KMS-11 (cell line): ENCODE measurements around the gene RUNX1.

Source experiments
- H2AFZ ChIP-seq: fragments of 200-600 bp; sonication (generic); 2 replicates; pipeline ENCODE4 v1.6.1; 2016; ENCODE audit warnings: antibody characterized with exemption, mixed run types, low read depth
- H3K27ac ChIP-seq: fragments of 200-600 bp; sonication (generic); 2 replicates; pipeline ENCODE4 v1.6.1; 2016; ENCODE audit warnings: mild to moderate bottlenecking, mixed run types
- H3K27me3 ChIP-seq: fragments of 200-600 bp; sonication (generic); 2 replicates; pipeline ENCODE4 v1.6.1; 2017; ENCODE audit warnings: mild to moderate bottlenecking, low read depth, mixed run types, moderate library complexity; ENCODE audit not compliant: insufficient read depth
- H3K36me3 ChIP-seq: fragments of 200-600 bp; sonication (generic); 2 replicates; pipeline ENCODE4 v1.6.1; 2017; ENCODE audit warnings: mild to moderate bottlenecking, mixed run types; ENCODE audit not compliant: insufficient read depth
- H3K4me1 ChIP-seq: fragments of 200-600 bp; sonication (generic); 2 replicates; pipeline ENCODE4 v1.6.1; 2016; ENCODE audit warnings: mild to moderate bottlenecking, low read depth, mixed run types; ENCODE audit not compliant: poor library complexity, severe bottlenecking
- H3K4me2 ChIP-seq: fragments of 200-600 bp; sonication (generic); 2 replicates; pipeline ENCODE4 v1.7.0; 2016; ENCODE audit warnings: mild to moderate bottlenecking, mixed run types
- H3K4me3 ChIP-seq: fragments of 200-600 bp; sonication (generic); IDR thresholded peaks from 2 replicates; pipeline ENCODE4 v1.6.1; 2017; ENCODE audit warnings: low read depth, low read length, mixed read lengths; ENCODE audit not compliant: insufficient read depth
- H3K79me2 ChIP-seq: fragments of 200-600 bp; sonication (generic); 2 replicates; pipeline ENCODE4 v1.6.1; 2016; ENCODE audit warnings: low read depth, mixed run types; ENCODE audit not compliant: insufficient read depth
- H3K9ac ChIP-seq: fragments of 200-600 bp; sonication (generic); 2 replicates; pipeline ENCODE4 v1.6.1; 2016; ENCODE audit warnings: mild to moderate bottlenecking, mixed run types
- H4K20me1 ChIP-seq: fragments of 200-600 bp; sonication (generic); 2 replicates; pipeline ENCODE4 v1.6.1; 2016; ENCODE audit warnings: mild to moderate bottlenecking, mixed run types; ENCODE audit not compliant: insufficient read depth
- CTCF ChIP-seq: fragments of 200-600 bp; sonication (generic); conservative IDR thresholded peaks from 2 replicates; pipeline ENCODE4 v1.6.1; 2017; ENCODE audit warnings: low read depth, mild to moderate bottlenecking, antibody characterized with exemption, low read length, moderate library complexity, mixed read lengths

RUNX1 gene

DNA sequence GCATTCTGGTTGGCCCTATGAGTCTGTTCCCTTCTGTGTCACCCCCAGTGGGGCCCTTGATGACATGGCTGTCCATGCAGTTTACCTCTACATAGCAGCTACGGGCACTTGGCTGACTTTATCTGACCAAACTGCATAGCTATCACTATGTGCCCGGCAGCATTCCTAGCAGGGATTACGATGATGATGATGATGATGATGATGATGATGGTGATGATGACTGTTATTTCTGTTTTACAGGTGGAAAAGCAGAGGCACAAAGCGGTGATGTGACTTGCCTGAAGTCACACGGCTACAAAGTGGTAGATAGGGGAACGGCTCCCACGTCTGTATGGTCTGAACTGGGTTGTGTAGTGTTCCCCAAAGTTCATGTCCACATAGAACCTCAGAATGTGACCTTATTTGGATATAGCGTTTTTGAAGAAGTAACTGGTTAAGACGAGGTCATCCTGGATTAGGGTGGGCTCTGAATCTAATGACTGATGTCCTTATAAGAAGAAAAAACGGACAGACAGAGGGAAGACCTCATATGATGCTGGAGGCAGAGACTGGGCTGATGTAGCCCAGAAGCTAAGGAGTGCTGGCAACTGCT, 57.6 kb downstream of the RUNX1 start:
- no peak overlapping the region for H3K27ac ChIP-seq
- H2AFZ ChIP-seq, result no peak overlapping the region
- H3K9ac ChIP-seq, result no peak overlapping the region
- H3K4me3 ChIP-seq, result no peak overlapping the region
- H3K79me2 ChIP-seq, result no peaks in the 10 kb centered on the region
- no peaks in the 10 kb centered on the region for H4K20me1 ChIP-seq
- peaks cover 18% of the 10 kb centered on the region for H3K4me1 ChIP-seq
- no peaks in the 10 kb centered on the region for H3K36me3 ChIP-seq
- no peak for TF ChIP-seq CTCF
- no peak overlapping the region for H3K4me2 ChIP-seq
- H3K27me3 ChIP-seq, result no peaks in the 10 kb centered on the region

GRCh38 chr21:34990842-34991241, 58.3 kb downstream of the RUNX1 start:
- peaks cover 24% of the 10 kb centered on the region for H3K4me1 ChIP-seq
- H3K79me2 ChIP-seq, result no peaks in the 10 kb centered on the region
- no peak overlapping the region for H2AFZ ChIP-seq
- H3K4me2 ChIP-seq, result no peak overlapping the region
- H3K9ac ChIP-seq, result no peak overlapping the region
- no peaks in the 10 kb centered on the region for H3K36me3 ChIP-seq
- TF ChIP-seq CTCF, result no peak
- no peaks in the 10 kb centered on the region for H3K27me3 ChIP-seq
- H3K27ac ChIP-seq, result no peak overlapping the region
- H4K20me1 ChIP-seq, result no peaks in the 10 kb centered on the region
- no peak overlapping the region for H3K4me3 ChIP-seq

GRCh38 chr21:34989337-34990151, 59.6 kb downstream of the RUNX1 start:
- TF ChIP-seq CTCF, result no peak
- Histone ChIP-seq H3K79me2 (no peaks in the 10 kb centered on the region), H3K4me1 (peaks cover 29% of the 10 kb centered on the region), H3K27ac (no peak overlapping the region), H3K9ac (no peak overlapping the region), H3K4me2 (no peak overlapping the region), H2AFZ (no peak overlapping the region), H3K4me3 (no peak overlapping the region), H3K27me3 (peaks cover 4% of the 10 kb centered on the region; the same call in 1 of the 2 replicates), H3K36me3 (no peaks in the 10 kb centered on the region), H4K20me1 (no peaks in the 10 kb centered on the region)

- Histone ChIP-seq H3K27me3 (peaks cover 8% of the 10 kb centered on the region; the same call in 1 of the 2 replicates), H3K79me2 (no peaks in the 10 kb centered on the region), H3K4me1 (peaks cover 34% of the 10 kb centered on the region), H4K20me1 (no peaks in the 10 kb centered on the region), H3K4me2 (no peak overlapping the region), H2AFZ (no peak overlapping the region), H3K36me3 (no peaks in the 10 kb centered on the region), H3K4me3 (no peak overlapping the region), H3K9ac (no peak overlapping the region), H3K27ac (no peak overlapping the region)
- no peak for TF ChIP-seq CTCF
These were observed 60.5 kb downstream of the RUNX1 start for GRCh38 chr21:34988625-34989024.
